Upper lobe of left lung (tissue), 4 donors: Measurements from ENCODE around the gene CYFIP1.

Source experiments
- CTCF ChIP-seq, 6 experiments: fragments of 450-650 bp in 4 of 6; fragments of 200-600 bp in 2 of 6; sonication (generic) in 2 of 6; IDR thresholded peaks; one replicate each; pipeline ENCODE4 v1.5.1; 2016 to 2019; ENCODE audit warnings: antibody characterized with exemption in 6 of 6
- EP300 ChIP-seq, 4 donors: sonication (generic); formaldehyde crosslinking; IDR thresholded peaks; one replicate each; pipeline ENCODE4 v1.5.1; 2017; ENCODE audit warnings: antibody characterized with exemption in 4 of 4, control low read depth in 2 of 4
- POLR2A ChIP-seq, 4 donors: fragments of 450-650 bp; IDR thresholded peaks; one replicate each; pipeline ENCODE4 v1.5.1; 2016 to 2017; ENCODE audit warnings: antibody characterized with exemption in 4 of 4, mild to moderate bottlenecking in 2 of 4
- POLR2AphosphoS5 ChIP-seq, 2 donors: sonication (generic); formaldehyde crosslinking; IDR thresholded peaks; one replicate each; pipeline ENCODE4 v1.5.1; 2017; ENCODE audit warnings: antibody characterized with exemption in 2 of 2

- TF ChIP-seq CTCF (IDR thresholded peaks at IDR 0.05) (no peak), POLR2A (IDR thresholded peaks at IDR 0.05) (no peak), POLR2AphosphoS5 (IDR thresholded peaks at IDR 0.05) (no peak), EP300 (IDR thresholded peaks at IDR 0.05) (no peak)
These were observed 8.6 kb upstream of the CYFIP1 start for GRCh38 chr15:22988811-22989210.
